Muscle of leg (tissue), 11 donors: ENCODE results near the gene PIGS. TPM values are rescaled to one million over a fixed set of nuclear protein-coding genes. Genes with fewer than 3 reads are reported as not detected.
"Not testable (repeated sequence)": the region's sequence is repeated elsewhere in the genome, so short reads cannot be mapped to it uniquely, and the experiment has no call there.

Source experiments
- DNase-seq: peaks from one replicate; pipeline ENCODE4 v3.0.0; 2013
- H3K27ac ChIP-seq: one replicate; pipeline ENCODE4 v1.5.1; 2013; ENCODE audit warnings: mild to moderate bottlenecking, low read length, control low read depth
- H3K27me3 ChIP-seq: one replicate; pipeline ENCODE4 v1.6.1; 2013; ENCODE audit warnings: low read length; ENCODE audit not compliant: control insufficient read depth, insufficient read depth
- H3K36me3 ChIP-seq: one replicate; pipeline ENCODE4 v1.6.1; 2013; ENCODE audit warnings: low read length; ENCODE audit not compliant: control insufficient read depth, insufficient read depth
- H3K4me1 ChIP-seq: one replicate; pipeline ENCODE4 v1.6.1; 2013; ENCODE audit warnings: low read length; ENCODE audit not compliant: control insufficient read depth, insufficient read depth
- H3K4me3 ChIP-seq: one replicate; pipeline ENCODE4 v1.5.1; 2013; ENCODE audit warnings: low read length, control low read depth
- H3K9me3 ChIP-seq: replicated peaks from 2 replicates; pipeline ENCODE4 v1.6.1; 2013; ENCODE audit warnings: low read depth, low read length; ENCODE audit not compliant: control insufficient read depth
- WGBS: methylation state at CpG from one replicate; pipeline ENCODE4 v1.1.5; 2013; ENCODE audit warnings: missing lambda C conversion rate; ENCODE audit not compliant: insufficient coverage; 5-methylcytosine and 5-hydroxymethylcytosine counted together
- polyA plus RNA-seq, 8 donors: library from polyadenylated mRNA; unstranded; fragments of 120-200 nt; gene quantifications; one replicate each; pipeline versions ENCODE4 v1.2.1 to v1.2.3, GENCODE V29; 2013; ENCODE audit warnings: inconsistent platforms in 1 of 8, low replicate concordance in 1 of 8; ENCODE audit not compliant: insufficient read length in 8 of 8, insufficient read depth in 1 of 8
- total RNA-seq: library from RNA; stranded (reverse); fragments of 120-200 nt; gene quantifications from one replicate; pipeline ENCODE4 v1.2.4, GENCODE V29; 2013

The PIGS gene
- total and polyA plus RNA-seq, 9 donors, result 29.4 to 57.3 (median 44.7) TPM

- WGBS, result no CpG with 5 or more reads among the region's 3 CpGs
- no peak overlapping the region for H3K27ac ChIP-seq
- H3K36me3 ChIP-seq, result peaks cover 69% of the 10 kb centered on the region
- H3K27me3 ChIP-seq, result no peaks in the 10 kb centered on the region
- no peak for DNase-seq
- peaks cover 10% of the 10 kb centered on the region for H3K4me1 ChIP-seq
- no peak overlapping the region for H3K4me3 ChIP-seq
- H3K9me3 ChIP-seq, result no peaks in the 10 kb centered on the region
These were observed 9.6 kb upstream of the PIGS start for GRCh38 chr17:28580959-28581358.

DNA sequence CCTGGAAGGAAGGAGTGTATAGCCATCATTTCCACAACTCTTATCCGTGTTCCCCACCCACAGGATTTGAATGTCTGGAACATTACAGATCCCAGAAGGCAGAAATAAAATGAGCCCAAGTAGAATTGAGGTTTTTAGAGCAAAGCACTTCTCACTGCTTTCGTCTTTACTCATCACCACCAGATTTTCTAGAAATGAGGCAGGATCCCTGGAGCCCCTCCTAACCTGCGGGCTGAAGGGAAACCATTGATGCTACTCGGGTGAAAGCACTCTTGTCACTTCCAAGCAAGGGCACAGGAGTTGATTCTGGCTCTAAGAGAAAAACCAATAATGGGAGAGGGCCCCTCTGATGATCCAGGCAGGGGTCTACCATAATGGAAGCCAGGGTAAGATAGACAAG lies 8.2 kb upstream of the PIGS start:
- H3K4me3 ChIP-seq, result no peak overlapping the region
- peaks cover 10% of the 10 kb centered on the region for H3K4me1 ChIP-seq
- DNase-seq, result no peak
- H3K9me3 ChIP-seq, result no peaks in the 10 kb centered on the region
- no peak overlapping the region for H3K27ac ChIP-seq
- no peaks in the 10 kb centered on the region for H3K27me3 ChIP-seq
- H3K36me3 ChIP-seq, result peaks cover 54% of the 10 kb centered on the region
- WGBS, result 100% methylated on average over 1 of the region's 4 CpGs

DNA sequence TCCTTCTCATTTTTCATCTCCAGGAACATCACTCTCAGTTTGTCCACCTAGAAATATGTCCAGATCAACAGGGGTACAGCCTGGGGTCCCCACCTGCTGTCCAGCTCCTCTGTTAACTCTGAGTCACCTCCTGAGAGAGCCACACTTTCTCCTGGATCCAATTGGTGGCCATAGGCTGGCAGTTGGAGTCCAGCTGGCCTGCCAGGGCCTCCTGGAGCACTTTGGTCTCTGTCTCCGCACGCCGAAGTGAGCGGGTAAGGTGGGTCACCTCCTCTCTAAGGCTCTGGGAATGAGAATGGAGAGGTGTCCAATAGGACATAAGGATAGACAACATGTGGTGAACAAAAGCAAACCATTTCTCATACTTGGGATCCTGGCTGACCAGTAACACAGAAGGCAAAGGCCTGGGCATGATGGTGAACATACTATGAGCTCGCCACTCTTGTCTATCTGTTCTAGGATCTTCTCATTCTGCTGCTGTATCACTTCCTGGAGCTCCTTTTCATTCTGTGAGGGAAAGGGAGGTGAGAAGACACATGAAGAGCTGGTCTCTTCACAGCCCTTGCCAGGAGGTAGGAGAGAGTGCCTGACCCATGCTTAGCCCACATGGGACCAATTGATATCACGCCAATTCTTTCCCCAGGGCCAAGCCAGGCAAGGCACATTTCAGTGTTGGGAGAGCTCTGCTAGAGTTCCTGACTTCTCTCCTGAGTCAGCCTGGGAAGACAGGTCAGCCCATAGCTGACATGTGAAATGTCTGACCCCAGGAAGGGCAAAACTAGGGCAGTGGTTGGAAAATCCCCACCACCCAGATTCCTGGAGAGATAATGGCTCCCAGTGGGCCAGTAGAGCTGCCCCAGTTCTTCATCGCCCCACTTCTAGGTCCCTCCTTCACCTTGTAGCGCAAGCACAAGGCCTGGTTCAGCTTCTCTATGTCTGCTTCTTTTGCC lies 7.2 kb upstream of the PIGS start:
- Histone ChIP-seq H3K27ac (no peak overlapping the region), H3K9me3 (no peaks in the 10 kb centered on the region), H3K4me1 (peaks cover 6% of the 10 kb centered on the region), H3K36me3 (peaks cover 44% of the 10 kb centered on the region), H3K4me3 (no peak overlapping the region), H3K27me3 (no peaks in the 10 kb centered on the region)
- WGBS, result 94% methylated on average over 3 of the region's 8 CpGs
- no peak for DNase-seq

DNA sequence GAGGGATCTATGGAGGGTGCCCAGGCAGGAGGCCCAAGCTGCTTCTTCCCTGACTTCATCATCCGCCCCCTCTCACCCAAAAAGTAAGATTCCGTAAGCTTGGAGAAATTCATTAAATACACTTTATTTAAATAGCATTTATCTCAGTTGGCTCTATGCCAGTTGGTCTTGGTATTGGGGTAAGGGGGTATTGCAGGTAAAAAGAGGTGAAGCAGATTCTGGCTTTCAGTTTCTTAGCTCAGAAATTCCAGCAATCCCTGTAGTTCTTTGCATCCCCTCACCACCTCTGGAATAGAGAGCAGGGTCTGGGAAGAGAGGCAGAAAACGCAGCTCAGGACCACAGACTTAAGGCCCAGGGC lies 6.1 kb upstream of the PIGS start:
- DNase-seq, result no peak
- no CpG with 5 or more reads among the region's 3 CpGs for WGBS
- Histone ChIP-seq H3K27ac (no peak overlapping the region), H3K36me3 (peaks cover 34% of the 10 kb centered on the region), H3K9me3 (no peaks in the 10 kb centered on the region), H3K4me1 (peaks cover 8% of the 10 kb centered on the region), H3K27me3 (no peaks in the 10 kb centered on the region), H3K4me3 (no peak overlapping the region)

DNA sequence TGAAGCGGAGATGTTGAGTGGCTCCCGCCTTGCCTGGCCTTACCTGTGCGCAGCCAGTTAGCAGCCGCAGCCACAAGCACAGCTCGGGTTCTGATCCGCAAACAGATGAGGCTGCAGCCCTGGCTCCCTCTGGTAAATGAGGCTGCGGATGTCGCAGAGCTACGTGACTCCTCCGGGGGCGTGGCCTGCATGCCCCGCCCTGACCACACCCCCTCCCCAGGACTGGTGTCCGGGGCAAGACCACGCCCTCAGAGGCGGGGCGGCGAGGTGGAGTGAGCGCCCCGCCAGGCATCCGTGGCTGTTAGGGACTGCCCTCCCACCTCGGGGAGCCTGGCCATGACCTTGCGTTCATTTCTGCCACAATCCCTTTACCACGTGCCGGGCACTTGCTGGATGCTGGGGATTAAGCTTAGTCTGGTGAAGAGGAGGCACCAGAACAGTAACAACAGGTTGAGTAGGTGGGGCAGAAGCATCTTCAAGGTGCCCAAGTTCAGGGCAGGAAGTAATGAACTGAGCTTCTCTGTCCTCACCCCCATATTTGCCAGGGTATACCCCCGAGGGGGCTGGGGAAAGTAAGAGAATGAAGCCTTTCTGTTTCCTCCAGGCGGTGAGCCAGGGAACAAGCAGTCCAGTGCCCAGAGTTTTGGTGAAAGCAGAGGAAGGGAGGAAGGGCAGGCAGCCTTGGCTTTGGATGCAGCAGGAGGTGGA lies 5.6 kb upstream of the PIGS start, which contains the start of gene ALDOC:
Gene ALDOC (minus strand): TSS at position 138 of the 708 bp plus-strand sequence. CDS start 1,363 bp downstream, outside the sequence.
- H3K27me3 ChIP-seq, result no peaks in the 10 kb centered on the region
- DNase-seq, result peak; percentile 91
- peaks cover 13% of the 10 kb centered on the region for H3K4me1 ChIP-seq
- H3K36me3 ChIP-seq, result peaks cover 32% of the 10 kb centered on the region
- no peak within 1 kb of the TSS for H3K27ac ChIP-seq
- no peaks in the 10 kb centered on the region for H3K9me3 ChIP-seq
- WGBS, result 15% methylated on average over 9 of the region's 26 CpGs
- no peak within 1 kb of the TSS for H3K4me3 ChIP-seq

- H3K4me3 ChIP-seq, result not testable (repeated sequence)
These were observed 4.7 kb upstream of the PIGS start for GRCh38 chr17:28576016-28576415.

DNA sequence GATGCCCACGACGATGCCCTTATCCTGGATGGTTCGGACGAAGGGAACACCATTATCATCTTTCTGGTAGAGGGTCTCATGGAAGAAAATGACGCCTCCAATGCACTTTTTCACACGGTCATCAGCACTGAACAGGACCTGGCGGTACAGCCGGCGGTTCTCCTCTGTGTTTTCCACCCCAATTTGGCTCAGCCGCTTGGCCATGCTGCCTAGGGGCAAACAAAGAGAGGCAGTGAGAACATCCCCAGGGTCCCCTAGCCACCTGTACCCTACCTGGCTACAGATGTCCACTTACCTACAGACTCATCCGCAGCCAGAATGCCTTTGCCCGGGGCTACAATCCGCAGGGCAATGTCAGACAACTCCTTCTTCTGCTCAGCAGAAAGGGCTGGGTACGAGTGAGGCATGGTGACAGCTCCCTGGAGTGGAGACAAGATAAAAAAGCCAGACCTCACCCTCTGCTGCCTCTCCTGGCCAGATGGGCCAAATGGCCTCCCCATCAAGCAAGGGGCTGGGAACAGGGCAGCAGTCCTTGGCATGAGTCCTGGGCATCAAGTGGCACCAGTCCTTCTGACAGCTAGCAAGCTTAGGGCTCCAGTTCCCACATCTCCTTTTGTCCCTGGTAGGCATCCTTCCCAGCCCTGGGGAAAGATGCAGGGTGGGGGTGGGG lies 3.9 kb upstream of the PIGS start:
- no peak for DNase-seq
- WGBS, result 94% methylated on average over 14 of the region's 14 CpGs
- peaks cover 25% of the 10 kb centered on the region for H3K36me3 ChIP-seq
- no peaks in the 10 kb centered on the region for H3K9me3 ChIP-seq
- H3K27ac ChIP-seq, result no peak overlapping the region
- no peak overlapping the region for H3K4me3 ChIP-seq
- peaks cover 17% of the 10 kb centered on the region for H3K4me1 ChIP-seq
- no peaks in the 10 kb centered on the region for H3K27me3 ChIP-seq

More at GRCh38 chr17:28576016-28576415, 4.7 kb upstream of the PIGS start:
- no CpG with 5 or more reads among the region's 3 CpGs for WGBS
- H3K27me3 ChIP-seq, H3K27ac ChIP-seq, DNase-seq, H3K9me3 ChIP-seq: not testable (repeated sequence)
- Histone ChIP-seq H3K36me3 (peaks cover 31% of the 10 kb centered on the region), H3K4me1 (peaks cover 15% of the 10 kb centered on the region)

DNA sequence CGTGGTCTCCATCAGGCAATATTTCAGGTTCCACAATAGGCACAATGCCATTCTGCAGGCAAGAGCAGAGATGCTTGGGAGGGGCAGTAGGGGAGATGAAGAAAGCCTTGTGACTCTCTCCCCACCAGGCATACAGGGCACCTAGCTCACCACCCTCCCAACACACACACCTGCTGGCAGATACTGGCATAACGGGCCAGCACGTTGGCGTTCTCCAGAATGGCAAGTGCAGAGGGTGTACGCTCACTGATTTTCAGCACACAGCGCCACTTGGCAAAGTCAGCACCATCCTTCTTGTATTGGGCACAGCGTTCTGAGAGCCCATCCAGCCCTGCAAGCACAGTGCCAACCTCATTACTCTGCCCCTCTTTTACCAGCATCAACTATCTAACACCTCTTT lies 3.2 kb upstream of the PIGS start:
- peaks cover 19% of the 10 kb centered on the region for H3K4me1 ChIP-seq
- DNase-seq, result no peak
- no peak overlapping the region for H3K4me3 ChIP-seq
- WGBS, result 90% methylated on average over 6 of the region's 7 CpGs
- H3K27me3 ChIP-seq, result no peaks in the 10 kb centered on the region
- peaks cover 19% of the 10 kb centered on the region for H3K36me3 ChIP-seq
- no peak overlapping the region for H3K27ac ChIP-seq
- no peaks in the 10 kb centered on the region for H3K9me3 ChIP-seq

DNA sequence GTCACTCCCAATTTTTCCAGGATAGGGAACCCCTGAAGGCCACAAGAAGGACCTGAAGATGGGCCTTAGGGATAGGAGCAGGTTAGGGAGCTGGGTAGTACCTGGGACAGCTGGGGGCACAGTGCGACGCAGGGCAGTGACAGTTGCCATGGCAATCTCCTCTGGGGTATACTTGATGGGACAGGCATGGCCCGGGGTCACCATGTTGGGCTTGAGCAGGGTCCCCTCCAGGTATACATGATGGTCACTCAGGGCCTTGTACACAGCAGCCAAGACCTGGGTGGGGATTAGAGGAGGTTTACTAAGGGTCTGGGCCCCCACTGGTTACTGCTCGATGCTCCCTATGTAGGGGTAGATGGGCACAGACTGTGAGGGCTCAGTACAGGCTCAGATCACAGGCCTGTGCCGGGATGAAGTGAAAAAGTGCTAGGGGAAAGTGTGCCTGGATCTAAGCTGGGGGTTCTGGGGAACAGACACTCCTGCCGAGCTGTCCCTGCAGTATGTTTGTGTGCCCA lies 2.7 kb upstream of the PIGS start:
- H3K4me3 ChIP-seq, result no peak overlapping the region
- H3K4me1 ChIP-seq, result peaks cover 19% of the 10 kb centered on the region
- no peak for DNase-seq
- no peaks in the 10 kb centered on the region for H3K27me3 ChIP-seq
- no peak overlapping the region for H3K27ac ChIP-seq
- peaks cover 15% of the 10 kb centered on the region for H3K36me3 ChIP-seq
- 92% methylated on average over 6 of the region's 6 CpGs for WGBS
- no peaks in the 10 kb centered on the region for H3K9me3 ChIP-seq

GRCh38 chr17:28573521-28573920 lies 2.2 kb upstream of the PIGS start:
- Histone ChIP-seq H3K4me1 (peaks cover 19% of the 10 kb centered on the region), H3K9me3 (no peaks in the 10 kb centered on the region), H3K27ac (no peak overlapping the region), H3K36me3 (peaks cover 10% of the 10 kb centered on the region), H3K27me3 (no peaks in the 10 kb centered on the region), H3K4me3 (no peak overlapping the region)
- DNase-seq, result no peak
- 96% methylated on average over 9 of the region's 9 CpGs for WGBS
